Parathyroid adenoma (tissue), 2 donors: Measurements from ENCODE around the gene SERPINB7.

Experiments used
- H2AFZ ChIP-seq: fragments of 300-600 bp; sonication (generic); one replicate; pipeline ENCODE4 v1.7.0; 2017; ENCODE audit warnings: antibody characterized with exemption, mild to moderate bottlenecking
- H3K27ac ChIP-seq: fragments of 300-600 bp; sonication (generic); one replicate; pipeline ENCODE4 v1.7.0; 2017
- H3K27me3 ChIP-seq: fragments of 300-600 bp; sonication (generic); one replicate; pipeline ENCODE4 v1.7.0; 2017; ENCODE audit warnings: low read length; ENCODE audit not compliant: control insufficient read depth, insufficient read depth
- H3K36me3 ChIP-seq: fragments of 300-600 bp; sonication (generic); one replicate; pipeline ENCODE4 v1.7.0; 2017; ENCODE audit warnings: low read length; ENCODE audit not compliant: control insufficient read depth, insufficient read depth
- H3K4me1 ChIP-seq: fragments of 300-600 bp; sonication (generic); one replicate; pipeline ENCODE4 v1.7.0; 2017; ENCODE audit warnings: control low read depth
- H3K4me2 ChIP-seq: fragments of 300-600 bp; sonication (generic); one replicate; pipeline ENCODE4 v1.7.0; 2017; ENCODE audit warnings: low read length
- H3K4me3 ChIP-seq: fragments of 300-600 bp; sonication (generic); one replicate; pipeline ENCODE4 v1.7.0; 2017; ENCODE audit warnings: low read depth, low read length
- H3K79me2 ChIP-seq: fragments of 300-600 bp; sonication (generic); one replicate; pipeline ENCODE4 v1.7.0; 2017; ENCODE audit warnings: control low read depth
- H3K9ac ChIP-seq: fragments of 300-600 bp; sonication (generic); one replicate; pipeline ENCODE4 v1.7.0; 2017; ENCODE audit warnings: mild to moderate bottlenecking
- H3K9me3 ChIP-seq: fragments of 300-600 bp; sonication (generic); one replicate; pipeline ENCODE4 v1.7.0; 2017; ENCODE audit warnings: low read length; ENCODE audit not compliant: control insufficient read depth
- CTCF ChIP-seq: fragments of 300-600 bp; sonication (generic); IDR thresholded peaks from one replicate; pipeline ENCODE4 v1.7.0; 2017; ENCODE audit warnings: antibody characterized with exemption, mild to moderate bottlenecking
- donor health status: primary hyperparathyroidism.

The SERPINB7 gene

GRCh38 chr18:63828120-63828519 is 52.9 kb downstream of the SERPINB7 start:
- Histone ChIP-seq H3K27ac (no peak overlapping the region), H3K4me1 (no peaks in the 10 kb centered on the region), H3K27me3 (no peaks in the 10 kb centered on the region), H2AFZ (no peak overlapping the region), H3K4me2 (no peak overlapping the region), H3K9ac (no peak overlapping the region), H3K9me3 (no peaks in the 10 kb centered on the region), H3K36me3 (no peaks in the 10 kb centered on the region), H3K79me2 (no peaks in the 10 kb centered on the region), H3K4me3 (no peak overlapping the region)
- TF ChIP-seq CTCF, result no peak

- TF ChIP-seq CTCF, result no peak
- Histone ChIP-seq H3K4me2 (no peak overlapping the region), H3K9ac (no peak overlapping the region), H2AFZ (no peak overlapping the region), H3K79me2 (no peaks in the 10 kb centered on the region), H3K36me3 (no peaks in the 10 kb centered on the region), H3K4me3 (no peak overlapping the region), H3K4me1 (no peaks in the 10 kb centered on the region), H3K9me3 (no peaks in the 10 kb centered on the region), H3K27me3 (no peaks in the 10 kb centered on the region), H3K27ac (no peak overlapping the region)
Observed at GRCh38 chr18:63828656-63829055, 53.4 kb downstream of the SERPINB7 start.

- Histone ChIP-seq H3K4me2 (no peak overlapping the region), H2AFZ (no peak overlapping the region), H3K27ac (no peak overlapping the region), H3K4me3 (no peak overlapping the region), H3K36me3 (no peaks in the 10 kb centered on the region), H3K4me1 (no peaks in the 10 kb centered on the region), H3K9me3 (no peaks in the 10 kb centered on the region), H3K9ac (no peak overlapping the region), H3K27me3 (no peaks in the 10 kb centered on the region), H3K79me2 (no peaks in the 10 kb centered on the region)
- TF ChIP-seq CTCF, result no peak
Observed at GRCh38 chr18:63829886-63830285, 54.7 kb downstream of the SERPINB7 start.

- Histone ChIP-seq H3K36me3 (no peaks in the 10 kb centered on the region), H3K27me3 (no peaks in the 10 kb centered on the region), H3K79me2 (no peaks in the 10 kb centered on the region), H3K4me2 (no peak overlapping the region), H2AFZ (no peak overlapping the region), H3K9ac (no peak overlapping the region), H3K4me3 (no peak overlapping the region), H3K9me3 (no peaks in the 10 kb centered on the region), H3K27ac (no peak overlapping the region), H3K4me1 (no peaks in the 10 kb centered on the region)
- no peak for TF ChIP-seq CTCF
Observed at GRCh38 chr18:63831080-63831788, 56.0 kb downstream of the SERPINB7 start.

GRCh38 chr18:63832470-63832869 is 57.3 kb downstream of the SERPINB7 start:
- no peak for TF ChIP-seq CTCF
- Histone ChIP-seq H3K36me3 (no peaks in the 10 kb centered on the region), H3K79me2 (no peaks in the 10 kb centered on the region)

More at GRCh38 chr18:63832470-63832869, 57.3 kb downstream of the SERPINB7 start:
- H3K9ac ChIP-seq, result no peak overlapping the region
- no peaks in the 10 kb centered on the region for H3K9me3 ChIP-seq
- no peak overlapping the region for H3K27ac ChIP-seq
- H3K4me2 ChIP-seq, result no peak overlapping the region
- no peak overlapping the region for H3K4me3 ChIP-seq
- no peak overlapping the region for H2AFZ ChIP-seq
- no peaks in the 10 kb centered on the region for H3K4me1 ChIP-seq
- H3K27me3 ChIP-seq, result no peaks in the 10 kb centered on the region
